B cell (primary cell): ENCODE results near the gene ZAR1L. TPM values are rescaled to one million over a fixed set of nuclear protein-coding genes. Genes with fewer than 3 reads are reported as not detected.

Experiments
- ATAC-seq: fragments of 200-7000 bp; cut with Tn5 transposase; one replicate; pipeline ENCODE4 v1.10.0; 2021; ENCODE audit warnings: low read depth, mild to moderate bottlenecking, moderate number of reproducible peaks, moderate library complexity
- CTCF ChIA-PET: fragments of 350-600 bp; sonication (Branson Sonifier 250); formaldehyde crosslinking; loops from one replicate; lab custom pipeline; 2021; ENCODE audit warnings: antibody characterized with exemption, inconsistent platforms; lab: Charles Lee
- POLR2A ChIA-PET: fragments of 350-600 bp; sonication (Branson Sonifier 250); formaldehyde crosslinking; loops from one replicate; lab custom pipeline; 2021; ENCODE audit warnings: antibody characterized with exemption; lab: Charles Lee
- DNase-seq: peaks from one replicate; pipeline ENCODE4 v3.0.0; 2013
- H2AFZ ChIP-seq: 2 replicates; pipeline ENCODE4 v1.6.1; 2012; ENCODE audit warnings: mild to moderate bottlenecking, low read depth, low read length; ENCODE audit not compliant: insufficient read depth, poor library complexity, severe bottlenecking
- H3K27ac ChIP-seq, 2 donors: 1 replicate in 1 of 2; 2 replicates in 1 of 2; pipeline ENCODE4 v1.5.1; 2012 to 2013; ENCODE audit warnings: low read length in 2 of 2, mild to moderate bottlenecking in 2 of 2, moderate library complexity in 1 of 2
- H3K27me3 ChIP-seq, 4 experiments: fragments of 200-600 bp in 1 of 4; sonication (generic) in 1 of 4; replicated peaks in 1 of 4; 1 replicate in 2 of 4; 2 replicates in 2 of 4; pipeline versions ENCODE4 v1.6.1 to v1.7.0; 2013 to 2016; ENCODE audit warnings: low read length in 3 of 4, mild to moderate bottlenecking in 2 of 4, mixed read lengths in 1 of 4, moderate library complexity in 1 of 4; ENCODE audit not compliant: insufficient read depth in 4 of 4, control insufficient read depth in 3 of 4; ENCODE audit errors: control extremely low read depth in 1 of 4
- H3K36me3 ChIP-seq, 2 experiments: replicated peaks in 1 of 2; 1 replicate in 1 of 2; 2 replicates in 1 of 2; pipeline versions ENCODE4 v1.6.1 to v1.7.1; 2013; ENCODE audit warnings: low read length in 1 of 2; ENCODE audit not compliant: insufficient read depth in 2 of 2, control insufficient read depth in 1 of 2; ENCODE audit errors: control extremely low read depth in 1 of 2, extremely low read depth in 1 of 2
- H3K4me1 ChIP-seq, 2 donors: fragments of 200-600 bp in 1 of 2; sonication (generic) in 1 of 2; 1 replicate in 1 of 2; 2 replicates in 1 of 2; pipeline versions ENCODE4 v1.5.1 to v1.6.1; 2013 to 2017; ENCODE audit warnings: low read length in 2 of 2; ENCODE audit not compliant: control insufficient read depth in 2 of 2, insufficient read depth in 2 of 2
- H3K4me2 ChIP-seq: replicated peaks from 2 replicates; pipeline ENCODE3; 2012; ENCODE audit warnings: mild to moderate bottlenecking, low read depth, low read length; ENCODE audit not compliant: poor library complexity, severe bottlenecking
- H3K4me3 ChIP-seq, 5 experiments: fragments of 200-600 bp in 1 of 5; sonication (generic) in 1 of 5; 1 replicate in 3 of 5; 2 replicates in 2 of 5; pipeline versions ENCODE4 v1.5.1 to v1.7.0; 2011 to 2016; ENCODE audit warnings: low read length in 4 of 5, mild to moderate bottlenecking in 4 of 5, low read depth in 2 of 5, control low read depth in 1 of 5, moderate library complexity in 1 of 5; ENCODE audit not compliant: insufficient read depth in 1 of 5; ENCODE audit errors: control extremely low read depth in 1 of 5, extremely low read depth in 1 of 5
- H3K79me2 ChIP-seq: fragments of 200-600 bp; sonication (generic); one replicate; pipeline ENCODE4 v1.6.0; 2016; ENCODE audit warnings: low read length; ENCODE audit not compliant: control insufficient read depth, insufficient read depth
- H3K9ac ChIP-seq: fragments of 200-600 bp; sonication (generic); 2 replicates; pipeline ENCODE4 v1.6.1; 2017; ENCODE audit warnings: mild to moderate bottlenecking, low read length, moderate library complexity
- H3K9me3 ChIP-seq, 3 donors: one replicate each; pipeline versions ENCODE4 v1.6.1 to v1.7.1; 2013; ENCODE audit warnings: low read length in 2 of 3; ENCODE audit not compliant: control insufficient read depth in 2 of 3, insufficient read depth in 1 of 3; ENCODE audit errors: control extremely low read depth in 1 of 3
- H4K20me1 ChIP-seq: 2 replicates; pipeline ENCODE4 v1.6.0; 2012; ENCODE audit warnings: mild to moderate bottlenecking, low read length; ENCODE audit not compliant: insufficient read depth, control insufficient read depth, poor library complexity, severe bottlenecking
- H3K27ac Mint-ChIP-seq: one replicate; pipeline ENCODE4 v1.8.0; 2021; ENCODE audit warnings: mixed read lengths
- H3K27me3 Mint-ChIP-seq: one replicate; pipeline ENCODE4 v1.8.0; 2021; ENCODE audit warnings: mixed read lengths
- H3K4me1 Mint-ChIP-seq: one replicate; pipeline ENCODE4 v1.8.0; 2021; ENCODE audit warnings: mixed read lengths
- H3K4me3 Mint-ChIP-seq: one replicate; pipeline ENCODE4 v1.8.0; 2021; ENCODE audit warnings: mixed read lengths
- H3K9me3 Mint-ChIP-seq: one replicate; pipeline ENCODE4 v1.8.0; 2022; ENCODE audit warnings: mixed read lengths; ENCODE audit not compliant: insufficient read depth
- EZH2 ChIP-seq: IDR thresholded peaks from 2 replicates; pipeline ENCODE4 v1.6.1; 2012; ENCODE audit warnings: borderline replicate concordance, low read depth, mild to moderate bottlenecking, moderate library complexity, low read length; ENCODE audit not compliant: insufficient read depth, poor library complexity, severe bottlenecking
- WGBS: methylation state at CpG from one replicate; pipeline ENCODE4 v1.1.5; 2013; ENCODE audit warnings: missing lambda C conversion rate; ENCODE audit not compliant: insufficient coverage; 5-methylcytosine and 5-hydroxymethylcytosine counted together
- intact Hi-C: fragments of 100-400 bp; cut with micrococcal nuclease; formaldehyde crosslinking; loops from one replicate; pipeline ENCODE4 v1.10.0; 2022
- polyA plus RNA-seq: library from polyadenylated mRNA; depleted of rRNA; stranded (reverse); fragments of >200 nt; gene quantifications from 2 replicates; pipeline ENCODE4 v1.2.3, GENCODE V29; 2012
- total RNA-seq, 2 donors: library from RNA; stranded (reverse); fragments of 120-200 nt in 1 of 2; gene quantifications; 1 replicate in 1 of 2; 2 replicates in 1 of 2; pipeline versions ENCODE4 v1.2.3 to v1.2.4, GENCODE V29; 2013 to 2022
- TF ChIP-seq, protein P1 (sequence below): fragments of 200-600 bp; IDR thresholded peaks from one replicate; pipeline ENCODE4 v1.8.0; 2022; ENCODE audit warnings: antibody characterized with exemption, mild to moderate bottlenecking

ZAR1L gene
- total and polyA plus RNA-seq, 2 donors (not counting 1 experiment from before 2014, with no cell fraction given), result not detected

DNA sequence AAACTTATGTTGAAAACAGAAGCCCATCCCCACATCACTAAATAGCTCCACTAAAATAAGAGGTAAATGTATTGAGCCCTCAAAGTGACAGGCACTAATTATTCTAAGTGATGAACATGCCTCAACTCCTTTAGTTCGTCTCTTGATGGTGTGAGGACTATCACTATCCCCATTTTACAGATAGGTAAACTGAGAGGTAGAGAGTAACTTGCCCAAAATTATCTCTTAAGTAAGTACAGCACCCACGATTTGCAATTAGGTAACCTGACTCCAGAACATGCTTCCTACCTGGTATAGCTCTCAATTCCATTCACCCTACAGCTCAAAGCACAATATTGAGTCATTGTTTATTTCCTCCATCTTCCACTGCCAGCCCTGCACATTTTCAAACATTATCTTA is 12.7 kb downstream of the ZAR1L start:
- H3K36me3 ChIP-seq, result no peaks in the 10 kb centered on the region
- Mint-ChIP-seq H3K4me1 (no peaks in the 10 kb centered on the region), H3K27me3 (peaks cover 9% of the 10 kb centered on the region), H3K9me3 (no peaks in the 10 kb centered on the region), H3K27ac (no peak overlapping the region), H3K4me3 (no peak overlapping the region)
- H3K27ac ChIP-seq, result no peak overlapping the region
- H3K4me3 ChIP-seq, result no peak overlapping the region
- 80% methylated on average over 1 of the region's 2 CpGs for WGBS
- TF ChIP-seq, protein P1, sequence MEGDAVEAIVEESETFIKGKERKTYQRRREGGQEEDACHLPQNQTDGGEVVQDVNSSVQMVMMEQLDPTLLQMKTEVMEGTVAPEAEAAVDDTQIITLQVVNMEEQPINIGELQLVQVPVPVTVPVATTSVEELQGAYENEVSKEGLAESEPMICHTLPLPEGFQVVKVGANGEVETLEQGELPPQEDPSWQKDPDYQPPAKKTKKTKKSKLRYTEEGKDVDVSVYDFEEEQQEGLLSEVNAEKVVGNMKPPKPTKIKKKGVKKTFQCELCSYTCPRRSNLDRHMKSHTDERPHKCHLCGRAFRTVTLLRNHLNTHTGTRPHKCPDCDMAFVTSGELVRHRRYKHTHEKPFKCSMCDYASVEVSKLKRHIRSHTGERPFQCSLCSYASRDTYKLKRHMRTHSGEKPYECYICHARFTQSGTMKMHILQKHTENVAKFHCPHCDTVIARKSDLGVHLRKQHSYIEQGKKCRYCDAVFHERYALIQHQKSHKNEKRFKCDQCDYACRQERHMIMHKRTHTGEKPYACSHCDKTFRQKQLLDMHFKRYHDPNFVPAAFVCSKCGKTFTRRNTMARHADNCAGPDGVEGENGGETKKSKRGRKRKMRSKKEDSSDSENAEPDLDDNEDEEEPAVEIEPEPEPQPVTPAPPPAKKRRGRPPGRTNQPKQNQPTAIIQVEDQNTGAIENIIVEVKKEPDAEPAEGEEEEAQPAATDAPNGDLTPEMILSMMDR, result no peak
- no peak for TF ChIP-seq EZH2
- H3K79me2 ChIP-seq, result no peaks in the 10 kb centered on the region
- no peak for ATAC-seq
- peaks cover 0 to 17% (median 6%) of the 10 kb centered on the region in 4 experiments for H3K27me3 ChIP-seq
- intact Hi-C loops, result no loop called here
- no peak overlapping the region for H3K4me2 ChIP-seq
- H4K20me1 ChIP-seq, result no peaks in the 10 kb centered on the region
- ChIA-PET CTCF (interaction anchor here (0.7 kb wide), 1 partner anchor 393 kb away, joined by 4 read pairs; no protein-coding TSS in a partner anchor), POLR2A (interaction anchor here (0.6 kb wide), 1 partner anchor 1242 kb away, joined by 3 read pairs; no protein-coding TSS in a partner anchor)
- H3K9me3 ChIP-seq, result no peaks in the 10 kb centered on the region
- no peak for DNase-seq
- no peak overlapping the region for H3K9ac ChIP-seq
- no peak overlapping the region for H2AFZ ChIP-seq
- no peaks in the 10 kb centered on the region for H3K4me1 ChIP-seq

DNA sequence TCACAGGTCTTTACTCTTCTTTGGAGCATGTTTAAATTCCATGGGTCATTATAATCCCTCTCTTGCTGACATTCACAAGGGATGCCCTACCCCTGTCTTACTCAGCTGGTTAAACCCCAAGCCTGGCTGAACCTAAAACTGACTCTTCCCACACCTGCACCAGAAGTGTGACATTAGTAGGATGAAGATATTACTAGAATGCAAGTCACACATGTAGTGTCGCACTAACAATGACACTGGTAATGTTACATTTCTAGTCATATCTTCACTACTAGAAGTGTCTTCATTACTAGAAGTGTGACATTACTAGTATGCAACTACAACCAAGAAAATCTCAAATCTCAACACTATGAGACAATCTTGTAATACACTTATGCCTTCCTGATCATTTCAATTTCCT is 14.2 kb downstream of the ZAR1L start:
- WGBS, result no CpG with 5 or more reads among the region's 1 CpG
- H3K4me3 Mint-ChIP-seq, result no peak overlapping the region
- DNase-seq, result no peak
- H2AFZ ChIP-seq, result no peak overlapping the region
- H3K4me1 Mint-ChIP-seq, result no peaks in the 10 kb centered on the region
- no peak for TF ChIP-seq EZH2
- TF ChIP-seq, protein P1, result no peak
- no peaks in the 10 kb centered on the region for H3K79me2 ChIP-seq
- H3K9me3 Mint-ChIP-seq, result no peaks in the 10 kb centered on the region
- ChIA-PET POLR2A (no interaction called here), CTCF (no interaction called here)
- intact Hi-C loops, result no loop called here
- no peak overlapping the region for H3K27ac Mint-ChIP-seq
- H3K4me2 ChIP-seq, result no peak overlapping the region
- ATAC-seq, result no peak
- peaks cover 0 to 17% (median 6%) of the 10 kb centered on the region in 4 experiments for H3K27me3 ChIP-seq
- H3K9me3 ChIP-seq, result no peaks in the 10 kb centered on the region
- no peaks in the 10 kb centered on the region for H4K20me1 ChIP-seq
- no peak overlapping the region for H3K27ac ChIP-seq
- peaks cover 9% of the 10 kb centered on the region for H3K27me3 Mint-ChIP-seq
- no peaks in the 10 kb centered on the region for H3K36me3 ChIP-seq
- no peak overlapping the region for H3K4me3 ChIP-seq
- no peaks in the 10 kb centered on the region for H3K4me1 ChIP-seq
- H3K9ac ChIP-seq, result no peak overlapping the region
